ENCODE results near the gene SALL2.
"Not testable (repeated sequence)": the region's sequence is repeated elsewhere in the genome, so short reads cannot be mapped to it uniquely, and the experiment has no call there.

Gene SALL2

DNA sequence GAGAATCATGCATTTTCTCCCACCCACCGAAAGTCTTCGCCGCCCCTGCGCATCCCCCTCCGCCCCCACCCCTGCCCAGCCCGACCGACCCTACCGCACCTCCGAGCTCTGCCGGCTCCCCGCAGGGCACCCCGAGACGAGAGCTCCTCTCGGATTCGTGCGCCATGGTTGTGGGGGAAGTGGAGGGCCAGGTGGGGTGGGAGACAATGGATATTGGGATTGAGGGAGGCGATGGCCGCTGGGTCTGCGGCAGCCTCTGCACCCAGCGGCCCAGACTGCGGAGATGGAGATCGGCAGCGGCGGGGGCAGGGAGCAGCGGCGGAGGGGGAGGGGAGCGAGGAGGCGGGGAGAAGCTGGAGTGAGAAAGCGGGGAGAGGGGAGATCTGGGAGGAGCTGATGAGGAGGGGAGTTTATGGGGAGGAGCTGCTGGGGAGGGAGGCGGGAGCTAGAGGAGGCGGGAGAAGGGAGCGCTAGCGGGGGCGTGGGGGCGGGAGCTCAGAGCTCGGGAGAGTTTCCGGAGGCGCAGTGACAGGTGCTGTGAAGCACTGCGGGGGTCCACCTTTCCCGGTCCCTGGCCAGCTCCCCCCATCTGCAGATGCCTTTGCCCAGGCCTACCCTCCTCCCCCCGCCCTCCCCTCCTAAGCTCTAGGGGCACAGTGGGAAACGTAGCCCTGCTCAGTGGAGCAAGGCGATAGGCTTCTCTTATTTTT is at the start of gene SALL2:
Gene SALL2, minus strand, starts transcription at position 385 of the 710 bp plus-strand sequence. Its CDS starts 219 bp downstream, at position 166.
- DNase-seq, result no peak

DNA sequence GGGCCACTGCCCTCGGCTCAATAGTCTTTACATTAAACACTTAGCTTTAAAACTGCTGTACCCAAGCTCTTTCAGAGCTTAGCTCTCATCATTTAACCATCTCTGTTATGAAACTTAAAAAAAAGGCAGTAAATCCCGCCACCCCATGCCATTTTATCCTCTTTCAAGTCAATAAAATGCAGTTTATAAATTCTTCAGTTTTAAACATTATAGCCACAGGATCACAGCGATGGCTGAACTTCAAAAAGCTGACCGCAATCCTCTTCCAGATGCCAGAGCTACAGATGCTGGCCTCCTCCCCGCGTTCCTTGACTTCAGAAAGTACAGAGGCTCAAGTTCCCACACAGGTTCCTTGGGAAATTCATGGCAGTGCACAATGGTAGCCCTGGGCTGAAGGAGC is 49.5 kb upstream of the SALL2 start:
- DNase-seq, result no peak

DNA sequence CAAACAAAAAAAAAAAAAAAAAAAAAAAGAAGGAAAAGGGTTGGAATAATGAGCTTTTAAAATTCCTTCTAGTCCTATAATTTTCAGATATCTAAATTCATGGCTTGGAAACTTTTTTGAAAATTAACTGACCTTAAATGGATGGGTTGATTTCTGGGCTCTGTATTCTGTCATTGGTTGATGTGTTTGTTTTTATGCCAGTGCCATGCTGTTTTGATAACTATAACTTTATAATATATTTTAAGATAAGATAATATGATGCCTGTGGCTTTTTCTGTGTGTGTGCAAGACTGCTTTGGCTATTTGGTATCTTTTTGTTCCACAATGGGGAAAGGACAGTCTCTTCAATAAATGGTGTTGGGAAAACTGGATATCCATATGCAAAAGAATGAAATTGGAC is 46.5 kb upstream of the SALL2 start:
- no peak for DNase-seq

DNA sequence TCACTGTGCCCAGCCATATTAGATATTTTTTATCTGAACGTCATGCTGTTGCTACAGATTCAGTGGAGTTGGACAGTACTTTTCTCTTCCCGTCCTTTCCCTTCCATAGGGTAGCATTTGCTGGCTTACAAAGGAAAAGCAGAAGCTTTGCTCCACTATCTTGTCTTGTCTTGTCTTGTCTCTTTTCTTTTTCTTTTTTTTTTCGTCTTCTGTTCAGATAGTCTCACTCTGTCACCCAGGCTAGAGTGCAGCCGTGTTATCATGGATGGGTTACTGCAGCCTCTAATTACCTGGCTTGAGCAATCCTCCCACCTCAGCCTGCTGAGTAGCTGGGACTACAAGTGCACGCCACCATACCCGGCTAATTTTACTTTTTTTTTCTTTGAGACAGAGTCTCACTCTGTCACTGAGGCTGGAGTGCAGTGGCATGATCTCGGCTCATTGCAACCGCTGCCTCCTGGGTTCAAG is 32.6 kb upstream of the SALL2 start:
- no peak for DNase-seq

DNA sequence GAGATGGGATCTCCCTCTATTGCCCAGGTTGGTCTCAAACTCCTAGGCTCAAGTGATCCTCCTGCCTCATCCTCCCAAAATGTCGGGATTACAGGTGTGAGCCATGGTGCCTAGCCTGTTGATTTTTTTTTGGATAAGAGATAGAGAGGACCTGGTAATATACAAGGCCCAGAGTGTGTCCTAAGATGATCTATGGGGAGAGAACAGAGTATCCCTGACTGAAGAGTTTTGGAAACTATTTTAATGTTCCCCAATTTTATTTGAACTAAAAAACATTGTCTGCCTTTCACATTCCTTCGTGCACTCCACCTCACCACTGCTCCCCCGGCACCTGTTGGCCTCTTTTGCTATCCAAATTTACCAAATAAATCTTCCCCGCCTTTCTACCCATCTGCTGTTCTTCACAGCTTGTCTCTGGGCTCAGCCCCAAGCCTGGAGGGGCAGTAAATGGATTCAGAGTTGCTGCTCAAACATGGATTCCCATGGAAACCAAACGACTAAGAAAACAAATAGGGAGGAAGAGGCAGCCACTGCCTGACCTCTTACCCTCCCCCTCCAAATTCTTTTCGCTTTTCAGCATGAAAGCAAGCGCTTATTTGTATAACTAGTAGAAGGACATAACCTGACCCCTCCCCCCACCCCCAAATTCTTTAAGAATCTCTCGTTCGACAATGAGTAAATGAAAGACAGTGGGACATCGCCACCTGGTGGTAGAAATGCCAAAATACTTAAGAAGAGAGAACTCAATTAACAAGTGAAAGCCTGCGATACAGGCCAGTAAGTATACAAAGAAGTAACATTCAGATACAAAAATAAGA is 31.1 kb upstream of the SALL2 start:
- DNase-seq, result peak; percentile 75 to 76

DNA sequence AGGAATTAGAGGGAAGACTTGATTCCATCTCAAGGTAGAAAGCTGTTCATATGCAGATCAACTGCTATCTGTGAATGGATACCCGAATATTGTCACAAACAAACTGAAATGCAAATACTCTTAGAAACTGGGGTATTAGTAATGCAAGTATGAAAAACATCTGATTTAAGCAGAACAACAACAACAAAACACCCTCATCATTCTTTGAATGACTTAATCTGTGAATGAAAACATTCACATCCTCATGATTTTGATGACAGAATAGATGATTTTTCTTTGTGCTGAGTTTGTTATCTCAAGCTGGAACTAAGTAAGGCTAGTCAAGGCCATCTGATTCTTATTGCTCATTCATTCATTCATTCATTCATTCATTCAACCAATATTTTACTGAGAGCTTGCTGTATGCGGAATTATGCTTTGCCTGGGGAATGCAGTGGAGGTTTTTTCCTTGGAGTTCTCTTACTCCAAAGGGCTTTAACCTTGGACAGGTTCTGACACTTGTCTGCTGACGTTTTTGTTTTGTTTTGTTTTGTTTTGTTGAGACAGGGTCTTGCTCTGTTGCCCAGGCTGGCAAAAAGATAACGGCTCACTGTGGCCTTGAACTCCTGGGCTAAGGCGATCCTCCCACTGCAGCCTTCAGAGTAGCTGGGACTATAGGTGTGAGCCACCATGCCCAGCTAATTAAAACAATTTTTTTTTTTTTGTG is 30.4 kb upstream of the SALL2 start:
- DNase-seq, result no peak

DNA sequence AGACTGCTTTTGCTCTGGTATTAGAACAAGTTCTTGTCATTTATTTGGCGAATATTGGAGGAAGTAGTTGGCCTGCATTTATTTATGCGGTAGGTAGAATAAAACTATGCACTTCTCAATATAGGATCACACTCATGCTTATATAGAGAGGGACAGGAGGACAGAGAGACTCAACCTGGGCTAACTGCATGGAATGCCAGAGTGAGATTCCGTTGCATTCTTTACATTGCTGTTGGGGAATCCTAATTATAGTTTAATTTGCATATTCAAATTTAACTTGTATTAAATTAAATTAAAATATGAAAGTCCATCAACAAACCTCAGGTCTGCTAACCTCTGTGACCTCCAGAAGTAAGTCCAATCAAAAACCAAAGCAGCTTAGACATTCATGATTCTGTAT is 27.1 kb upstream of the SALL2 start:
- DNase-seq, result no peak

DNA sequence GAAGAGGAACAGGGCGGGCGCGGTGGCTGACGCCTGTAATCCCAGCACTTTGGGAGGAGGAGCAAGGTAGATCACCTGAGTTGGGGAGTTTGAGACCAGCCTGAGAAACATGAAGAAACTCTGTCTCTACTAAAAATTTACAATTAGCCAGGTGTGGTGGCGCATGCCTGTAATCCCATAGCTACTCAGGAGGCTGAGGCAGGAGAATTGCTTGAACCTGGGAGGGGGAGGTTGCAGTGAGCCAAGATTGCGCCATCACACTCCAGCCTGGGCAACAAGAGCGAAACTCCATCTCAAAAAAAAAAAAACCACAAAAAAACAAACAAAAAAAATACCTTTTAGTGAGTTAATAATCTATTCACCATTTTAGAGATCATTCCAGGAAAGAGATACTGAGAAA is 18.4 kb upstream of the SALL2 start:
- DNase-seq, result not testable (repeated sequence)

DNA sequence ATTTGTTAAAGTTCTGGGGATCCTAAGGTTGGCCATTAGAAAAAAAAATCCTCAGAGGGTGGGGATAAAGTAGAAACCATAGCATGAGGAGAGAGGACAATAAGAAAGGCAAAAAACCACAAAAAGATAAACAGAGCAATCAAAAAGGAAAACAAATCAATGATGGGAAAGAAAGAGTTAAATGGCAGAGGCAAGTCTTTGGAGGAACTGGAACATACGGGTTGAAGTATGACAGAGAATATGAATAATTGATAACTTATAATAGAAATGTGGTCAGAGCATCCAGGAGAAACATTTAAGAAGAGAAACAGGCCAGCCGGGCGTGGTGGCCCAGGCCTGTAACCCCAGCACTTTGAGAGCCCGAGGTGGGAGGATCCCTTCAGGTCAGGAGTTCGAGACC is 17.8 kb upstream of the SALL2 start:
- no peak for DNase-seq

DNA sequence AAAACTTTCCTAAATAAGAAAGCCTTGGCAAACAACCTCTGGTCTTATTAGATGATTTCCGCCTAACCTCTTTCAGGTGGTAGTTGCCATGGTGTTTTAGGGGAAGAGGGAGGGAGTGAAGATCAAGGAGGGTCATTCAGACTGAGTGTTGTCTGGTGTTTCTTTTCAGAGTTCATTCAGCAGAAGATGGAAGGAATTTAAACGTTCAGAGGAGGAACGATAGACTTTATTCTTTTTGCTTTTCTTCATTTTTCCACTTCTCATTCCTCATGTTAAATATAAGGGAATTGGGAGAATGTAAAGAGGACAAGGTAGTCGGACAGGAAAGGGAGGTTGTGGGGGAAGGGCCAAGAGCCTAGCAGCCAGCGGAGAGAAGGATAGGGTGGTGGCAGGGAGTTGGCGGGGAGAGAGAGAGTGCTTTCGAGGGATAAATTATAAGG is 17.4 kb upstream of the SALL2 start:
- no peak for DNase-seq

DNA sequence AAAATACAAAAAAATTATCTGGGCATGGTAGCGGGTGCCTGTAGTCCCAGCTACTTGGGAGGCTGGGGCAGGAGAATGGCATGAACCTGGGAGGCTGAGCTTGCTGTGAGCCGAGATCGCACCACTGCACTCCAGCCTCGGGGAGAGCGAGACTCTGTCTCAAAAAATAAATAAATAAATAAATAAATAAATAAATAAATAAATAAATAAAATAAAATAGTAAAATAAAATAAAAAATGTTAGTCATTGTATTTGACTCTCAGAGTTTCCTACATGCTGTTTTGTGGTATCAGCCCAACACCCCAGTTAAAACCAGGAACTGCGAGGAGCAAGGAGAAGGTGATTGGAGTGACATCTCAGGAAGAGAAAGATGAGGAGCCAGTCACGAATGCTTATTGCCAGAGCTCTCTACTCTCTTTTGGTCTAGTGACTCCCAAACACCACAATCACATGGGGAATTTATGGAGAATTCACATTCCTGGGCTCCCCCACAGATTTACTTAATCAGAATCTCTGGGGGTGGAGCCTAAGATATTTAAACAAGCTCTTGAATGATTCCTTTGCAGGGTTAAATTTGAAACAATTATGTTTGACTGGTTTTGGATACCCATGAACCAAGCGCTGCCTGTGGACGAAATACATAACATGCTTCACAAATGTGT is 15.4 kb upstream of the SALL2 start:
- no peak for DNase-seq

DNA sequence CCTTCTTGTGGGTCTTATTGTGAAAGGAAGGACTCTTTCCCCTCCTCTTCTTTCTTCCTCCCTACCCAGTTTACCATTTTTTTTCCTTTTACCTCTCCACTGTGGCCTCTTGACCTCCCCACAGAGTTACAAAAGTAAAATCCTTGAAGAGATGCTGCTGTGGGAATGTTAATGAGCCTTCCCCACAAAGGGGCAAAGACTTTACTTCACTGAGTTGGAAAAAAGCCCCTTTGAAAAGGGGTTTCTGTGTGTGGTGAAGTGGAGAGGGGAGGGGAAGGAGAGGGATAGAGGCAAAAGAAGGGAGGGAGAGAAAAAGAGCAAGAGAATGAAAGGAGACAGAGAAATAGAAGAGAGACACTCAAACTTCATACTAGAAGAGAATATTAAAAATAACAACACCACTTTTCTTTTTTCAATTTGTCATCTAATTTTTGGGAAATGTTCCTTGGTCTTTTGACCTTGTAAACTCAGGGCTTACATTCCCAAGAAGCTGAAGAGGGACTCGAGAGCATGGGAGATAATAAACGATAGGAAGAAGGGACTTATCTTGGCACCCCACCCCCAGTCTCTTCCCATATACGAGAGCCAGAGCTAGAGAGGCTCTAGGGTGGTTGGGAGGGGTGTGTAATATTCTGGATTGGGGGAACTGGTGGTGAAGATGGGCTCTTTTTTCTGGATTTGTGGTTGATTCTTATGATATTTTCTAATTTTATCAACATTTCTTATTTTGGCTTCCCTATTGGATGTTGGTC is 13.2 kb upstream of the SALL2 start:
- DNase-seq, result no peak

DNA sequence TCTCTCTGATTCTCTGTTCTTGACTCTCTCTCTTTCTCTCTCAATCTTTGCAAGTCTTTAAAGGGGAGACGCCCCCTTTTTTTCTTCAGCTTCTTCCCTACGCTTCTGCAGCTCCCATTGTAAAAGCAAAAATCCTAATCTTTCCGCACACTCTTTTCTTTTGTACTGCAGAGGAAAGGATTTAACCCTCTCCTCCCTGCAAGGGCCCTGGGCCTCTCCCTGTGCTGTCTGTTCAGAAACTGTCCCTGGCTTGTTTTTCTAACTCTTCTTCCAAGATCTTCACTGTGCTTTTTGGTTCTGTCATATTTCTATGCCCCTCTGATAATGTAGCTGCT is 10.9 kb upstream of the SALL2 start:
- DNase-seq, result no peak

DNA sequence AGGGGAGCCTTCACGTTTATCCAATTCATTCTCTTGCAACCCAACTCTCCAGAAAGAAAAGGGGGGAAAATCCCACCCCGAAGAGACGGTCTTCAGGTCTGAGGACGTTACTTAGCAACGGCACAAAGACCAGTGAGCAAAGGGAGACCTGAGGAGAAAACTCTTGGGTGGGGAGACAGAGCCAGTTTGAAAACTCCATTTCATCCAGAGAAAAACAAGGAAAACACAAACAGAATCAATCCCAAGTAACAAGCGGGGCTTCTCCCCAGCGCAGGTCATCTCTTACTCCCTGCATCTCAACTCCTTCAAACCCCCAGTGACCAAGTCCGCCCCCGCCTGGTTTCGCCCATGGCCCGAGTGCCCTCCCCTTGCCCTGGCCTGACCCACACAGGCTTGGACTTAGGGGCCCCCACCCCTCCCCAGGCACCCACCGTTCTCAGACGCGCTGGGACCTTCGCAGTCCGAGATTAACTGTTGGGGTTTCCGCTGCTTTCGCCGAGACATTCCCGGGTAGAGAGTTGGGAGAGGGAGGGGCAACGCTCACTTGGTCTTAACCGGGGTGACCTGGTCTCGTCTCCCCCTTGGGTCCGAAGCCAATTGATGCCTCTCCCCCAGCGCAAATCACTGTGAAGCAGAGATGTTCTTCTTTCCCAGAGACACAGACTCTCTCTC is 10.4 kb upstream of the SALL2 start:
- no peak for DNase-seq

DNA sequence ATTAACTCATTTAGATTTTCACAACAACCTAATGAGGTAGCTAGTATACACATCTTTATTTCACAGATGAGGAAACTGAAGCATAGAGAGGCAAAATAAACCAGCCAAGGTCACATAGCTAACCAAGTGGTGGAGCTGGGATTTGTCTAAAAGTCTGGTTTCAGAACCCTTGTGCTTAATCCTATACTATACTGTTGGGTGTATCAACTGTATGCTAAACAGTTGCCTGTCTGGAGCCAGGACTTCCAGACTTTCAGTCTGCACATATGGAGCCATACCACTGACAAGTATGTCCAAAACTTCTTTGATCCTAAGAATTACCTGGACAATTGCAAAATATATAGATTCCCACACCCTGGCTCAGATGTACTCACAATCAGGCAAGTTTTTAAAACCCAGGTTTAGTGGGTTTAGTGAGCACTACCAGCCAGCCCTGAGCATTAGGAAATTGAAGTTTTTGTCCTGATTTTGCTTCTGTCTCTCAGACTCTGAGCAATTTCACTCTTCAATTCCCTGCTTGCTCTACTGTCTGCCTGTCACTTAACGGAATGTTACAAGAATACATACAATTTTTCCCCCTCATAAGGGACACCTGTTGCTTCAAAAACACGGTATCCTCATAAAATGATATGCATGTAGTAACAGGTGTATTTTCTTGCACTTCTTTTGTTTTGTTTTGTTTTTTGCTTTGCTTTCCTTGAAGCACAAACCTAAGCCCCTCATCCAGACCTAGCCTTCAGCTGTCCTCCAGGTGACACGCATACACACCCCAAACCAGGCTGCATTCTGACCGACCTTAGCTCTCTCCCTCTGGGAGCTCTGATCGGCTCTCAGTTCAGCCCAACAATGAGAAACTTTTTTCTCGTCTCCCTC is 9.6 kb upstream of the SALL2 start:
- DNase-seq, result no peak

DNA sequence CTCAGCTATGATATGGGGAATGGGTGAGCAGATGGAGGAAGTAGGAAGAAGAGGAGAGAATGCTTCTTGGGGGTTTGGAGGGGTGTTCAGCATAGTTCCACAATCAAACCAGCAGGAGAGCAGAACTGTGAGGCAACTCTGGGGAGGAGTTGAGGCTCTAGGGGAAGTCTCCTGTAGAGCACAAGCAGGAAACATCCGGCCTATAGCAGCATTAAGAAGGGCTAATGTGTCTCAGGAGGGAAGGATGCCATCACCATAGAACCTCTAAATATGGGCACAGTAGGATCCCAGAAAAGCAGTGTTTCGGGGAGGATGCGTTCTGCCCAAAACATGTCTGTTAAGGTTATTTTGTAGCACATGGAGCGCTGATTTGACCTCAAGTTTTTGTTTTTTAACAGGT is 8.4 kb upstream of the SALL2 start:
- DNase-seq, result peak; percentile 14 to 24

DNA sequence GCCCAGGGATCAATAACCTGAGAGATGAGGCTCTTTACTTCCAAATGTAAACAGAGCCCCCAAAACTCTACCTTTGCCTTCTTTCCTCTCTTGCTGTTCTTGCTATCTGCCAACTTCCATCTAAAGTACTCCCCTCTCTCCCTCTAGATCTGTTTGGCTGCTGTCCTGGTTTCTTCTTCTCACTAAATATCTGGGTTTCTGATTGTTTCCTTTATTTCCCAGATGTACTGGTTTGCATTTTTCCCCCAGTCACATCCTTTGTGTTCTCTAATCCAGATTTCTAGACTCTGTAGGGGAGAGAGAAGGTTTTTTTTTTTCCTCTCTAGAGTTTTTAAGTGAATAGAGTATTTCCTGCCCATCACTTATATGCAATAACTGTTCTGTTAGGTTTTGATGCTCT is 7.1 kb upstream of the SALL2 start:
- DNase-seq, result no peak

DNA sequence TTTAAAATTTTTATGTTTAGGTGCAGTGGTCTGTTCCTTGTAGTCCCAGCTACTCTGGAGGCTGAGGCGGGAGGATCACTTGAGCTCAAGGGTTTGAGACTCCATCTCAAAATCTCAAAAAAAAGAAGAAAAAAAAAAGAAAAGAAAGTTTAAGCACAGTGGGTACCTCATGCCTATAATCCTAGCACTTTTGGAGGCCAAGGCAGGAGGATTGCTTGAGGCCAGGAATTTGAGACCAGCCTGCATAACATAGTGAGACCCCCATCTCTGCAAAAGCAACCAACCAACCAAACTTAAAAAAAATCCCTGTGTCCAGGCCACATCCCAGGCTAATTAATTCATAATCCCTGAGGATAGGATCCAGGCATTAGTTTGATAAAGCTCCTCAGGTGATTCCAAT is 3.4 kb upstream of the SALL2 start:
- no peak for DNase-seq

DNA sequence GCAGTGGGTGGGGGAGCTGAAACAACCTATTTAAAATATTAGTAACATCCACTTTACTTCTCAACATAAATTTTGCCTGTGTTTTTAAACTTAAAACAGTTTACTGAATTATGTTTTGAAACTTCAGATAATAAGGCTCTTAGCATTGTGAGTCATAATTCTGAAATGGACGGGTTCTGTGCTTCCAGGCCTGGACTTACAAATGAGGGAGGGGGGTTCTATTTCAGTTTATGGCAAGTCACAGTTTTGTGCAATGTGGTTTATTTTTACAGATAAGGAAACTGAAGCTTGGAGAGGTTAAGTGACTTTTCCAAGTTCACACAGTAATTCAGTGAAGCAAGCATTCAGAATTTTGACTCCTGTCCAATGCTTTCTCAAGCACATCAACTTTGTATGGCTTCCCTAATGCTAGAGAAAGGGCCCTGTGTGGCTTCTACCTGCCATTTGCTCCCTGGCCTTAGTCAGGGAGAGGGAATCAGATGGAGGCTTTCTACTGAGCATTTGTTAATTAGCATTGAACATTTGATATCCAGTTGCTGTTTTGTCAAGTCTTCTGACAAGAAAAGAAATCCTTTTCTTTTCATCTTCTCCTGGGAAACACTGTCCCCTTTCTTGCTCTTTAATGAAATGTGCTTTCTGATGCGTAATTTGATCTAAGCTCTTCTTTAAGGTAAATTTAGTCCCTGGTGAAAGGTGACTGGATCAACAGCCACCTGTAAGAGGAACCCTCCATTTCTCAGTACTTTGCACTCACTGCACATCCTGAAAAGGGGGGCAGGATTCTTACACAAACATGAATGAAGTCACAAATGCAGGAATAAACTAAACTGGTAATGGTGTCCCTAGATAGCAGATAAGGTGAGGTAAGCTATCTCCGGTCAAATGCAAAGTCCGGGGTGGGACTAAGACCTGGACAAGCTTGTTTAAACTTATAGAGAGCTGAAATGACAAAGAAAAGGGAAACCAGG is 2.5 kb upstream of the SALL2 start:
- DNase-seq, result no peak

DNA sequence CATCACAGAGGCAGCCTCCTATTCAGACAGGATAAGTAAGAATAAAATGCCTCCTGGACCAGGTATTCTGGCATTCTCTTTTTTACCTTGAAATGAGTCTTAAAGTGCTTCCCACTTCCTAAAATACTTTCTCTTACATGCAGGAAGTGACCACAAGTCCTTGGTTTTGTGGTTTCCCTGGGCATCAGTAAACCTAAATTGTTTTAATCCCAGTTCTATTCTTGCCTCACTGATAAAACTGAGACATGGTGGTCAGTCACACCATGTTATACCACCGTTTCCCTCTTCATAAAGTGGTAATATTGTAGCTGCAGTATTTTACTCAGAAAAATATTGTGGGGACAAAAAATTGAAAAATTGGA is 1.2 kb upstream of the SALL2 start:
- DNase-seq, result no peak
